ENCODE measurements around the gene SLC35B1. TPM values are rescaled to one million over a fixed set of nuclear protein-coding genes. Genes with fewer than 3 reads are reported as not detected.
A peak's percentile ranks its signal among the peaks of the same experiment; 100 is the strongest.

SLC35B1 gene
- total RNA-seq, 1 donor from 2014 or later: 84.3 TPM

GRCh38 chr17:49656247-49656646, 51.5 kb downstream of the SLC35B1 start:
- no peak for DNase-seq (ENCODE audit: low spot score)
- H3K4me3 Mint-ChIP-seq (ENCODE audit: unreplicated experiment): no peak overlapping the region
- H3K27me3 Mint-ChIP-seq (ENCODE audit: unreplicated experiment): no peaks in the 10 kb centered on the region
- peaks cover 11% of the 10 kb centered on the region for H3K36me3 Mint-ChIP-seq (ENCODE audit: low read depth, unreplicated experiment)
- no peaks in the 10 kb centered on the region for H3K9me3 Mint-ChIP-seq (ENCODE audit: unreplicated experiment)
- peak overlapping the region; percentile 33 for H3K27ac Mint-ChIP-seq (ENCODE audit: unreplicated experiment)
- TF ChIP-seq, protein P1, sequence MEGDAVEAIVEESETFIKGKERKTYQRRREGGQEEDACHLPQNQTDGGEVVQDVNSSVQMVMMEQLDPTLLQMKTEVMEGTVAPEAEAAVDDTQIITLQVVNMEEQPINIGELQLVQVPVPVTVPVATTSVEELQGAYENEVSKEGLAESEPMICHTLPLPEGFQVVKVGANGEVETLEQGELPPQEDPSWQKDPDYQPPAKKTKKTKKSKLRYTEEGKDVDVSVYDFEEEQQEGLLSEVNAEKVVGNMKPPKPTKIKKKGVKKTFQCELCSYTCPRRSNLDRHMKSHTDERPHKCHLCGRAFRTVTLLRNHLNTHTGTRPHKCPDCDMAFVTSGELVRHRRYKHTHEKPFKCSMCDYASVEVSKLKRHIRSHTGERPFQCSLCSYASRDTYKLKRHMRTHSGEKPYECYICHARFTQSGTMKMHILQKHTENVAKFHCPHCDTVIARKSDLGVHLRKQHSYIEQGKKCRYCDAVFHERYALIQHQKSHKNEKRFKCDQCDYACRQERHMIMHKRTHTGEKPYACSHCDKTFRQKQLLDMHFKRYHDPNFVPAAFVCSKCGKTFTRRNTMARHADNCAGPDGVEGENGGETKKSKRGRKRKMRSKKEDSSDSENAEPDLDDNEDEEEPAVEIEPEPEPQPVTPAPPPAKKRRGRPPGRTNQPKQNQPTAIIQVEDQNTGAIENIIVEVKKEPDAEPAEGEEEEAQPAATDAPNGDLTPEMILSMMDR (IDR thresholded peaks at IDR 0.05; ENCODE audit: unreplicated experiment): no peak
- peaks cover 19% of the 10 kb centered on the region for H3K4me1 Mint-ChIP-seq (ENCODE audit: unreplicated experiment)

Other genes with a start within 250 kb of the SLC35B1 start
- gene NGFR, start 212.7 kb downstream of the SLC35B1 start, total RNA-seq (ENCODE audit: unreplicated experiment): 4.5 TPM
- gene NXPH3, start 132.1 kb downstream of the SLC35B1 start, total RNA-seq (ENCODE audit: unreplicated experiment): 6.6 TPM
- gene SPOP, start 29.9 kb downstream of the SLC35B1 start, total RNA-seq (ENCODE audit: unreplicated experiment): 55.6 TPM
- 9.2 TPM for gene FAM117A, start 56.2 kb upstream of the SLC35B1 start, total RNA-seq (ENCODE audit: unreplicated experiment)
- gene KAT7, start 80.7 kb upstream of the SLC35B1 start, total RNA-seq (ENCODE audit: unreplicated experiment): 307 TPM
- not detected for gene TAC4, start 140.1 kb upstream of the SLC35B1 start, total RNA-seq (ENCODE audit: unreplicated experiment)

Data from endothelial cell (in vitro differentiated cells).